Esophagus squamous epithelium (tissue), 5 donors: ENCODE results near the gene ZNF14. TPM values are rescaled to one million over a fixed set of nuclear protein-coding genes. Genes with fewer than 3 reads are reported as not detected.
"Not testable (repeated sequence)": the region's sequence is repeated elsewhere in the genome, so short reads cannot be mapped to it uniquely, and the experiment has no call there.

Experiments used
- DNase-seq: peaks from one replicate; lab custom pipeline; 2025; lab: John Stamatoyannopoulos, UW
- H3K27ac ChIP-seq, 4 donors: fragments of 200-600 bp; sonication (generic); one replicate each; pipeline ENCODE4 v1.5.1; 2016 to 2019; ENCODE audit warnings: mild to moderate bottlenecking in 1 of 4
- H3K27me3 ChIP-seq, 4 donors: fragments of 200-600 bp; sonication (generic); 1 replicate in 3 of 4; 2 replicates in 1 of 4; pipeline versions ENCODE4 v1.5.1 to v1.6.0; 2017 to 2021; ENCODE audit warnings: antibody characterized with exemption in 1 of 4
- H3K36me3 ChIP-seq, 3 donors: fragments of 200-600 bp; sonication (generic); one replicate each; pipeline ENCODE4 v1.5.1; 2016 to 2019
- H3K4me1 ChIP-seq, 3 donors: fragments of 200-600 bp; sonication (generic); one replicate each; pipeline ENCODE4 v1.5.1; 2017 to 2019
- H3K4me3 ChIP-seq, 4 donors: fragments of 200-600 bp; sonication (generic); 1 replicate in 3 of 4; 2 replicates in 1 of 4; pipeline ENCODE4 v1.5.1; 2016 to 2019; ENCODE audit warnings: mild to moderate bottlenecking in 2 of 4, moderate library complexity in 1 of 4
- H3K9me3 ChIP-seq, 3 donors: fragments of 200-600 bp; sonication (generic); one replicate each; pipeline ENCODE4 v1.5.1; 2016 to 2019
- CTCF ChIP-seq, 6 experiments: fragments of 450-650 bp in 4 of 6; fragments of 200-600 bp in 2 of 6; sonication (generic) in 2 of 6; IDR thresholded peaks; one replicate each; pipeline ENCODE4 v1.5.1; 2016 to 2019; ENCODE audit warnings: antibody characterized with exemption in 6 of 6, mild to moderate bottlenecking in 4 of 6, moderate library complexity in 4 of 6
- POLR2A ChIP-seq, 4 donors: fragments of 450-650 bp; IDR thresholded peaks; one replicate each; pipeline ENCODE4 v1.6.1; 2017; ENCODE audit warnings: antibody characterized with exemption in 4 of 4, mild to moderate bottlenecking in 4 of 4, moderate library complexity in 3 of 4
- WGBS, 2 donors: methylation state at CpG; one replicate each; pipeline ENCODE4 v1.1.5; 2018; 5-methylcytosine and 5-hydroxymethylcytosine counted together
- intact Hi-C: fragments of 100-400 bp; cut with DNase I; formaldehyde crosslinking; loops from one replicate; pipeline ENCODE4 v1.15.0; 2022
- total RNA-seq, 4 donors: library from RNA; depleted of rRNA; stranded (reverse); fragments of >200 nt; gene quantifications; one replicate each; pipeline ENCODE4 v1.1.0, GENCODE V29; 2016
- donor health status: DM: yes; HTN: yes; CAD: no.

ZNF14 gene
- total RNA-seq, 4 donors from 2014 or later, result 1.9 to 6.3 (median 2.1) TPM

- peak within 1 kb of the TSS; percentile 85 to 93 (median 90) for H3K27ac ChIP-seq
- intact Hi-C loops, result no loop called here
- peak within 1 kb of the TSS; percentile 72 to 99 (median 90) for H3K4me3 ChIP-seq
Observed at GRCh38 chr19:19668230-19669012, 64.5 kb downstream of the ZNF14 start, which contains the start of gene ZNF101. TSS of gene ZNF101 (plus strand) at chr19:19668839. CDS start at chr19:19668964, 125 bp downstream.

GRCh38 chr19:19665420-19665948 is 67.4 kb downstream of the ZNF14 start:
- 93 to 94% methylated on average over 19 to 21 of the region's 22 CpGs for WGBS, 2 donors
- intact Hi-C loops, H3K36me3 ChIP-seq, H3K4me3 ChIP-seq, DNase-seq, H3K9me3 ChIP-seq, H3K27ac ChIP-seq, H3K27me3 ChIP-seq: not testable (repeated sequence)
- peaks cover 15 to 55% (median 31%) of the 10 kb centered on the region in 3 donors for H3K4me1 ChIP-seq

More at GRCh38 chr19:19668230-19669012, 64.5 kb downstream of the ZNF14 start, which contains the start of gene ZNF101:
- H3K4me1 ChIP-seq, result peaks cover 0 to 31% (median 7%) of the 10 kb centered on the region in 3 donors
- 18 to 21% methylated on average over 8 to 10 of the region's 36 CpGs for WGBS, 2 donors
- peaks cover 0 to 18% (median 0%) of the 10 kb centered on the region in 3 donors for H3K9me3 ChIP-seq
- peaks cover 0 to 14% (median 0%) of the 10 kb centered on the region in 3 donors for H3K36me3 ChIP-seq
- TF ChIP-seq CTCF (IDR thresholded peaks at IDR 0.05), result no peak
- TF ChIP-seq POLR2A (IDR thresholded peaks at IDR 0.05), result peak in 1 of 4 donors; percentile 45
- DNase-seq, result peak; percentile 83
- H3K27me3 ChIP-seq, result no peaks in the 10 kb centered on the region

- peaks cover 7 to 26% (median 13%) of the 10 kb centered on the region in 3 donors for H3K36me3 ChIP-seq
- intact Hi-C loops, result no loop called here
- no peaks in the 10 kb centered on the region for H3K9me3 ChIP-seq
- H3K4me3 ChIP-seq, result peak within 1 kb of the TSS; percentile 78 to 100 (median 100)
- peaks cover 15 to 60% (median 31%) of the 10 kb centered on the region in 3 donors for H3K4me1 ChIP-seq
- peak in 4 of 6 experiments; percentile 12 to 41 (median 26) for TF ChIP-seq CTCF (IDR thresholded peaks at IDR 0.05)
- peak in 2 of 4 donors; percentile 55 to 68 for TF ChIP-seq POLR2A (IDR thresholded peaks at IDR 0.05)
- peak within 1 kb of the TSS; percentile 87 to 98 (median 96) for H3K27ac ChIP-seq
- DNase-seq, result peak; percentile 92
- H3K27me3 ChIP-seq, result no peaks in the 10 kb centered on the region
- 0 to 6% methylated on average over 3 to 7 of the region's 85 CpGs for WGBS, 2 donors
Observed at GRCh38 chr19:19663256-19664120, 69.4 kb downstream of the ZNF14 start, which contains the start of gene ATP13A1. TSS of gene ATP13A1 (minus strand) at chr19:19663676. CDS start at chr19:19663666, 10 bp downstream.

GRCh38 chr19:19662871-19663255 is 70.0 kb downstream of the ZNF14 start:
- Histone ChIP-seq H3K27ac (peak overlapping the region; percentile 87 to 98 (median 96)), H3K36me3 (peaks cover 7 to 32% (median 17%) of the 10 kb centered on the region in 3 donors), H3K4me1 (peaks cover 15 to 54% (median 31%) of the 10 kb centered on the region in 3 donors), H3K27me3 (no peaks in the 10 kb centered on the region), H3K4me3 (peak overlapping the region; percentile 78 to 100 (median 100)), H3K9me3 (no peaks in the 10 kb centered on the region)
- DNase-seq, result no peak
- no peak for TF ChIP-seq POLR2A (IDR thresholded peaks at IDR 0.05)
- TF ChIP-seq CTCF (IDR thresholded peaks at IDR 0.05), result no peak
- 3 to 7% methylated on average over 12 to 13 of the region's 17 CpGs for WGBS, 2 donors
- intact Hi-C loops, result no loop called here

GRCh38 chr19:19662344-19662743 is 70.6 kb downstream of the ZNF14 start:
- H3K27me3 ChIP-seq, result no peaks in the 10 kb centered on the region
- peaks cover 15 to 53% (median 31%) of the 10 kb centered on the region in 3 donors for H3K4me1 ChIP-seq
- WGBS, 2 donors, result 80 to 86% methylated on average over 8 of the region's 8 CpGs
- intact Hi-C loops, result no loop called here
- DNase-seq, result no peak
- no peaks in the 10 kb centered on the region for H3K9me3 ChIP-seq
- H3K4me3 ChIP-seq, result peak overlapping the region in 3 of 4 donors; percentile 99 to 100 (median 100)
- peak overlapping the region in 2 of 4 donors; percentile 96 to 98 for H3K27ac ChIP-seq
- H3K36me3 ChIP-seq, result peaks cover 7 to 37% (median 23%) of the 10 kb centered on the region in 3 donors
- no peak for TF ChIP-seq CTCF (IDR thresholded peaks at IDR 0.05)
- no peak for TF ChIP-seq POLR2A (IDR thresholded peaks at IDR 0.05)
